GM21381 (cell line): ENCODE data around the gene MCCD1.
A peak's percentile ranks its signal among the peaks of the same experiment; 100 is the strongest.
"Not testable (repeated sequence)": the region's sequence is repeated elsewhere in the genome, so short reads cannot be mapped to it uniquely, and the experiment has no call there.

ENCODE experiments used
- ATAC-seq: cut with Tn5 transposase; IDR thresholded peaks from one replicate; pipeline ENCODE4 v1.9.1; 2021; ENCODE audit warnings: mild to moderate bottlenecking, moderate library complexity; ENCODE audit not compliant: unreplicated experiment

MCCD1 gene, protein sequence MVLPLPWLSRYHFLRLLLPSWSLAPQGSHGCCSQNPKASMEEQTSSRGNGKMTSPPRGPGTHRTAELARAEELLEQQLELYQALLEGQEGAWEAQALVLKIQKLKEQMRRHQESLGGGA

GRCh38 chr6:31528821-31529328 is at the start of gene MCCD1:
Gene MCCD1 (plus strand): TSS chr6:31528962. CDS start chr6:31529015, 53 bp downstream.
- no peak for ATAC-seq

DNA sequence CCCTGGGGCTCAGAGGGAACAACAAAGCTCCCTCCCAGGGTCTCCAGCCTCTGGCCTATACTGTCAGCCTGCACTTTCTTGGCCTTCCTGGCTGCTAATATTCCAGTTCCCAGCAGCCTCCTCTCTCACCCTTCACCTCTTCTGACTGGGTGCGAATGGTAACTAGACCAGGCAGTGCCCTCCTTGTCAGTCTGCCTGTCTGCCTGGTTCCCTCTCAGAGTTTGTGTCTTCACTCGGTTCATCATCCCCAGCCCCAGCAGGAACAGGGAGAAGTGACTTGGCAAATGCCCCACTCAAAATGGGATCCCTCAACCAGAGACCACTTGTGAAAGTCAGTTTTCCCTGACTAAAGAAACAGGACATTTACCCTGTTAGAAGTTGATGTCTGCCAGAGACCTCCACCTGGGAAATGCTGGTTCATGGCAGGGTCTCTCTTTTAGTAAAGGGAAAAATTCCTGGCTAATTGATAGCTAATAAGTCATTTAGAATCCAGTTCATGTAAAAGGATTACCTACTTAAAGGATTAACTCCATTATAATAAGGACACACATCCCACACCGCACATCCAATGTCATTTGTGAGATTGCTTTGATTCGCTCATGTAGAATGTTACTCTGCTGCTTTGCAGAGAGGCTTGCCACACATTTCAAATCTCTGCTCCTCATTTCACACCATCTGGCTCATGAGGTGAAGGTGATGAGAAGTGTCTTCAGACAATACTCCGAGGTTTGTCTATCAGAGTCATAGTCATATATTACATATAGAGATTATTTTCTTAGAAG is 49.4 kb upstream of the MCCD1 start:
- no peak for ATAC-seq

DNA sequence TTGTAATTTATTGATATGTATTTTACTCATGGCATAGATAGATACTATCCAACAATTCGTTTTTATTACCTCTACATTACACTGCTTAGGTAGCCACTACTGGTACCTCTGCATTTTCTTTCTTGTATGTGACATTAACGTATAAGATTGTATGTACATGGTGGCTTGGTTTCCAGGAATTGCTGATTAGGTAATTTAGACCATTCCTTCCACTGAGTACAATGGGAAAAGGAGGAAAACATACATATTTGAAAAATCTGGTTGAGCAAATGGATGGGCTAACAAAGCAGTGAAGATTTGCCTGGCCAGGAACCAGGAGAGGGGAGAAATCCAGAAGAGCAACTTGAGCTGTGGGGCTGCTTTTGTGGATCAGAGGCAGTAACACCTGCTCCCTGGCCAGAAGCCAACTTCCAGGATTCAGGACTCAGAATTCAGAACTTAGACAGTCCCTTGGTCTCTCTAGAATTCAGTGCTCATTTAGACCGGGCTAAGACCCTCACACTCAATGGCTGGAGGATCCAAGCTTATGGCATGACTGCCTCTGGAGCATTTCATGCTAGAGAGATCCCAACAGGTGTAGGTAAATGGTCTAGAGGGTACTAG is 48.7 kb upstream of the MCCD1 start:
- no peak for ATAC-seq

DNA sequence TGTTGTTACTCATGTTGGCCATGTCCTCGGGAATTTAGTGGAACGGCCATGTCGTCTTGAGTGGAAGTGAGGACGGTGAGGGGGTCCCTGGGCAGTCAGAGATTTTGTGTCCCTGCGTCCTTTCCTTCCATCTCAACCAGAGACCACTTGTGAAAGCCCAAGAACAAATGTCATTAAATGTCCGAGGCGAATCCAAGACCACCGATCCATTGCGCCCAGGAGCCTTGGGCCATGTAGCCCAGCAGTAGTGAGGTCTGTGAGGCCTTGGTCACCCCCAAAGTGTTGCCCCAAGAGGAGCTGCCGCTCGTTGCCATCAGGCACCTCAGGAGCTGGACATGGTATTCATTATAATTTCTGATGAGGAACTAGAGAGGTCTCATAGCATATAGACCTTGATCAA is 48.2 kb upstream of the MCCD1 start:
- ATAC-seq: no peak

- no peak for ATAC-seq
These were observed 45.4 kb upstream of the MCCD1 start for GRCh38 chr6:31483392-31483791.

DNA sequence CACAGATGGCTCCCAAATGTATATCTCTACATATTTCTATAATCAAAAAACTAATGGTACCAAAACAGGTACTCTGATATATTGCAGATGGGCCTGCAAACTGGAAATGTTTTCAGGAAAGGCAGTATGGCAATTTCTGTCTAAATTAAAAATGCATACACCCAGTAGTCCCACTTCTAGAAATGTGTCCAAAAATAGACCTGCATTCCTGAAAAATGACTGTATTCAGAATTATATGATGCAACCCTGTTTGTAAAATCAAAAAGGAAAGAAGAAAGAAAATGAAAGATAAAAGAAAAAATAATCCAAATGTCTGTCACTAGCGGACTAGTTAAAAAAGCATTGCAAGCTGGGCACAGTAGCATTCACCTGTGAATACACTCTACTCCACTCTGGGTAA is 43.7 kb upstream of the MCCD1 start:
- ATAC-seq: no peak

GRCh38 chr6:31486065-31486837 is 42.5 kb upstream of the MCCD1 start:
- not testable (repeated sequence) for ATAC-seq

GRCh38 chr6:31487674-31488073 is 41.1 kb upstream of the MCCD1 start:
- not testable (repeated sequence) for ATAC-seq

- no peak for ATAC-seq
These were observed 39.7 kb upstream of the MCCD1 start for GRCh38 chr6:31489086-31489485.

GRCh38 chr6:31490115-31490873 is 38.5 kb upstream of the MCCD1 start:
- ATAC-seq: no peak

GRCh38 chr6:31493550-31493874 is 35.2 kb upstream of the MCCD1 start:
- not testable (repeated sequence) for ATAC-seq

DNA sequence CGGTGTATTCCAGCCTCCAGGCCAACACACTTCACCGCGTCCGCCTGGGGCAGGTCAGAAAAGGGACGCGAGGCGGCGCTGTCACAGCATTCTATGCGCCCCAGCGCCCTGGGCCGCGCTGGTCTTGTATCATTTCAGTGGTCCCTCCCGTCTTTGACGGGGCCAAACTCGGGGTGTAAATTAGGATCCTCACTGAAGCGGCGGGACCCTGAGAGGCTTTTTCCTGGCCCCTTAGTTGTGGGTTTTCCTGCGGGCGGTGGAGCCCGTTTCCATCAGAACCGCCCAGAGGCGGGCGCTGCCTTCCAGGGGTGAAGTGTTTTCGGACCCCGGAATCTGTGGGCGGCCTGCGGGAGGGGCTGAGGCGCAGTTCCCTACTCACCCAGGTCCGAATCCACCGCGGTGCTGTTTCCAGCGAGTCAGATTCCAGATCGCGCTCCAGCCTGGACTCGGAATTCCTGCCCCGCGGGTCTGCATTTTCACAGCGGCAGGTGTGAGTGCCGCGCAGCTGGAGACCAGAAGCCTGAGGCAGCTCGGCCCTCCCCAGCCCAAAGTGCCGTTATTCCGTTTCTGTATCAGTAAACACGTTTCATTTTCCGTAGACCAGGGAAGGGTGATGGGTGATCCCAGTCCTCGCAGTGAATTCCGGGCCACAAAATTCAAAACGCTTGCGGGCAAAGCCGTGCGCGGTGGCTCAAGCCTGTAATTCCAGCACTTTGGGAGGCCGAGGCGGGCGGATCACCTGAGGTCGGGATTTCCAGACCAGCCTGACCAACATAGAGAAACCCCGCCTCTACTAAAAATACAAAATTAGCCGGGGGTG is 34.7 kb upstream of the MCCD1 start:
- peak; percentile 43 for ATAC-seq

- no peak for ATAC-seq
These were observed 33.2 kb upstream of the MCCD1 start for GRCh38 chr6:31495580-31495979.

- ATAC-seq: not testable (repeated sequence)
These were observed 31.9 kb upstream of the MCCD1 start for GRCh38 chr6:31496826-31497225.

DNA sequence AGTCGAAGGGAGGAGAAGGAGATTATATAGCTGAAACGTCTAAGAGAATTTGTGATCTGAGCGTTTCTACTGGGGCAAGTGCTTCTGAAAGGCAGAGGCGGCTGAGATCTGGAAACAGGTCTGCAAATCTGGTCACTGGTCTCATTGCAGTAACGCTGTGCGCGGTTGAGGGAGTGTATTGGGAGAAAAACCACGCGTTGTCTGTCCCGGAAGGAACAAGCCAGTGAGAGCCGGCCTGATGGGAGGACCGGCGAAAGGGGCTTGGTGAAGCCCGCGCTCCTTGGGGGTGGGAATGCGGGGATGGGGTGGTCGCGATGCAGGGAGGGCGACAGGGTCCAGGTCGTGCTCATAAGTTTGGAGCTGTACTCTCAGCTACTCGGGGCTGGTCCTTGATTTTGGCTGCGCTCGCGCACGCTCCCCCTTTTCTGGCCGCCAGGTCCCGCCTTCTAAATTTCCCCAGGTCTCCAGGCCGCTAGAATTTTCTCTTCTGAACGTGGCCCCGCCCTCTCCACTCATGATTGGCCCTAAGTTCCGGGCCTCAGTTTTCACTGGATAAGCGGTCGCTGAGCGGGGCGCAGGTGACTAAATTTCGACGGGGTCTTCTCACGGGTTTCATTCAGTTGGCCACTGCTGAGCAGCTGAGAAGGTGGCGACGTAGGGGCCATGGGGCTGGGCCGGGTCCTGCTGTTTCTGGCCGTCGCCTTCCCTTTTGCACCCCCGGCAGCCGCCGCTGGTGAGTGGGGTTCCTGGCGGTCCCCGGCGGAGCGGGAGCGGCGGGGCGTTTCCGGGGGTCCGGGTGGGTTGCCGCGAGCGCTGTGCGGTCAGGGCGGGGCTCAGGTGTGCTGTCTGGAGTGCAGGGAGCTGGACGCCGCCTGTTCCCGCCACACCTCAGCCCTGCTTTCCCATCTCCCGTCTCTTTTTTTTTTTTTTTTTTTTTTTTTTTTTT is 31.0 kb upstream of the MCCD1 start, which contains the start of gene MICB:
MICB (plus strand) TSS at position 615 of the 946 bp plus-strand sequence; CDS start at position 664, 49 bp downstream.
- peak; percentile 48 for ATAC-seq

- ATAC-seq: no peak
These were observed 30.0 kb upstream of the MCCD1 start for GRCh38 chr6:31498748-31499147.

GRCh38 chr6:31499648-31500047 is 29.1 kb upstream of the MCCD1 start:
- not testable (repeated sequence) for ATAC-seq

DNA sequence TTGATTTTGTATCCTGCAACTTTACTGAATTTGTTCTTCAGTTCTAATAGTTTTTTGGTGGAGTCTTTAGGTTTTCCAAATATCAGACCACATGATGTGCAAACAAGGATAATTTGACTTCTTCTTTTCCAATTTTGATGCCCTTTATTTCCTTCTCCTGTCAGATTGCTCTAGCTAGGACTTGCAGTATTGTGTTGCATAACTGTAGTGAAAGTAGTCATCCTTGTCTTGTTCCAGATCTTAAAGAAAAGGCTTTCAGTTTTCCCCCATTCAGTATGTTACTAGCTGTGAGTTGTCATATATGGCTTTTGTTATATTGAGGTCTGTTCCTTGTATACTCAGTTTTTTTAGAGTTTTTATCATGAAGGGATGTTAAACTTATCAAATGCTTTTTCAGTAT is 26.2 kb upstream of the MCCD1 start:
- ATAC-seq: no peak

DNA sequence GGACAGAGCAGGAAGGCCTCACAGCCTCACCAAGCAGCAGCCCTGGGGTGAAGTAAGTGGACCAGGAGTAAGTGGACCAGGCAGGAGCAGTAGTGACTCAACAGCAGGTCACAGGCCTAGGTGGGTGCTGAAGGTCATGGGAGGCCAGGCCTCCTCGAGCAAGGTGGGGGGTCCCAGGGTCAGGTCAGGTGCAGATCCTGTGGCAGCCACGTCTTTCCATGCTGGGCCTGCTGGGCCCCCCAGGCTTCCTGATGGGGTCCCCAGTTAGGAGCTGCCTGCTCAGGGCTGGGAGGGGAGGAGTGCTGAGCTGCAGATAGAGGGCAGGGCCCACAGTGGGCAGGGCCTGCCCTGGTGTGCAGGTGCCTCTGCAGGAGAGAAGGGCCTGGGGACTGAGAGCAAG is 19.7 kb upstream of the MCCD1 start:
- ATAC-seq: not testable (repeated sequence)
